ENCODE measurements around the gene PAX5.

The PAX5 gene

GRCh38 chr9:36866840-36867239 lies 167.2 kb downstream of the PAX5 start:
- TF ChIP-seq CTCF (IDR thresholded peaks at IDR 0.05; ENCODE audit: low read length) (no peak), EZH2phosphoT487 (IDR thresholded peaks at IDR 0.05; ENCODE audit: low read length) (no peak), EZH2 (optimal IDR thresholded peaks at IDR 0.05; ENCODE audit: low read depth, low read length) (no peak)
- no peak overlapping the region for H2AFZ ChIP-seq (ENCODE audit: low read length)
- no peaks in the 10 kb centered on the region for H3K79me2 ChIP-seq (ENCODE audit: low read length)
- peaks cover 56% of the 10 kb centered on the region for H3K27me3 ChIP-seq (replicated peaks; ENCODE audit: insufficient read depth, low read length)
- no peaks in the 10 kb centered on the region for H3K36me3 ChIP-seq (replicated peaks; ENCODE audit: insufficient read depth, low read length)
- no peaks in the 10 kb centered on the region for H3K9me2 ChIP-seq (replicated peaks; ENCODE audit: insufficient read depth, low read length)
- H3F3A ChIP-seq (ENCODE audit: insufficient read depth, low read length): no peaks in the 10 kb centered on the region
- no peak overlapping the region for H3K27ac ChIP-seq (ENCODE audit: low read length)
- H3K4me1 ChIP-seq (ENCODE audit: low read length): no peaks in the 10 kb centered on the region
- no peak overlapping the region for H3K4me2 ChIP-seq (ENCODE audit: low read depth, low read length)
- H3K9ac ChIP-seq (ENCODE audit: low read length): no peak overlapping the region
- no peaks in the 10 kb centered on the region for H3K9me3 ChIP-seq (replicated peaks; ENCODE audit: insufficient read depth, low read length)
- DNase-seq: no peak
- H4K20me1 ChIP-seq (ENCODE audit: insufficient read depth, low read length): no peaks in the 10 kb centered on the region
- H3K4me3 ChIP-seq (ENCODE audit: low read length): no peak overlapping the region

- DNase-seq: no peak
- H4K20me1 ChIP-seq (ENCODE audit: insufficient read depth, low read length): no peaks in the 10 kb centered on the region
- no peaks in the 10 kb centered on the region for H3K79me2 ChIP-seq (ENCODE audit: low read length)
- H3K4me1 ChIP-seq (ENCODE audit: low read length): no peaks in the 10 kb centered on the region
- no peaks in the 10 kb centered on the region for H3K36me3 ChIP-seq (replicated peaks; ENCODE audit: insufficient read depth, low read length)
- H2AFZ ChIP-seq (ENCODE audit: low read length): no peak overlapping the region
- H3K27me3 ChIP-seq (replicated peaks; ENCODE audit: insufficient read depth, low read length): peaks cover 56% of the 10 kb centered on the region
- H3F3A ChIP-seq (ENCODE audit: insufficient read depth, low read length): no peaks in the 10 kb centered on the region
- TF ChIP-seq EZH2 (optimal IDR thresholded peaks at IDR 0.05; ENCODE audit: low read depth, low read length): no peak
- TF ChIP-seq CTCF (IDR thresholded peaks at IDR 0.05; ENCODE audit: low read length): no peak
- TF ChIP-seq EZH2phosphoT487 (IDR thresholded peaks at IDR 0.05; ENCODE audit: low read length): no peak
- H3K4me2 ChIP-seq (ENCODE audit: low read depth, low read length): no peak overlapping the region
- no peaks in the 10 kb centered on the region for H3K9me2 ChIP-seq (replicated peaks; ENCODE audit: insufficient read depth, low read length)
- no peak overlapping the region for H3K9ac ChIP-seq (ENCODE audit: low read length)
- no peak overlapping the region for H3K27ac ChIP-seq (ENCODE audit: low read length)
- no peak overlapping the region for H3K4me3 ChIP-seq (ENCODE audit: low read length)
- H3K9me3 ChIP-seq (replicated peaks; ENCODE audit: insufficient read depth, low read length): no peaks in the 10 kb centered on the region
These were observed 168.1 kb downstream of the PAX5 start for GRCh38 chr9:36865731-36866635.

- no peak overlapping the region for H3K4me3 ChIP-seq (ENCODE audit: low read length)
- DNase-seq: no peak
- no peak overlapping the region for H3K9ac ChIP-seq (ENCODE audit: low read length)
- H3K27ac ChIP-seq (ENCODE audit: low read length): no peak overlapping the region
- H3K4me2 ChIP-seq (ENCODE audit: low read depth, low read length): no peak overlapping the region
- H3K4me1 ChIP-seq (ENCODE audit: low read length): no peaks in the 10 kb centered on the region
- no peaks in the 10 kb centered on the region for H3K79me2 ChIP-seq (ENCODE audit: low read length)
- H2AFZ ChIP-seq (ENCODE audit: low read length): no peak overlapping the region
- no peaks in the 10 kb centered on the region for H4K20me1 ChIP-seq (ENCODE audit: insufficient read depth, low read length)
- no peaks in the 10 kb centered on the region for H3F3A ChIP-seq (ENCODE audit: insufficient read depth, low read length)
- no peaks in the 10 kb centered on the region for H3K9me3 ChIP-seq (replicated peaks; ENCODE audit: insufficient read depth, low read length)
- no peaks in the 10 kb centered on the region for H3K9me2 ChIP-seq (replicated peaks; ENCODE audit: insufficient read depth, low read length)
- H3K36me3 ChIP-seq (replicated peaks; ENCODE audit: insufficient read depth, low read length): no peaks in the 10 kb centered on the region
- peaks cover 56% of the 10 kb centered on the region for H3K27me3 ChIP-seq (replicated peaks; ENCODE audit: insufficient read depth, low read length)
- TF ChIP-seq CTCF (IDR thresholded peaks at IDR 0.05; ENCODE audit: low read length): no peak
- TF ChIP-seq EZH2 (optimal IDR thresholded peaks at IDR 0.05; ENCODE audit: low read depth, low read length): no peak
- no peak for TF ChIP-seq EZH2phosphoT487 (IDR thresholded peaks at IDR 0.05; ENCODE audit: low read length)
These were observed 169.3 kb downstream of the PAX5 start for GRCh38 chr9:36864491-36865410.
